Tibial artery (tissue), 4 donors: ENCODE measurements around the gene CTR9.

Experiments used
- DNase-seq, 2 donors: peaks; one replicate each; pipeline ENCODE4 v3.0.0-alpha.2; 2019
- H3K27ac ChIP-seq, 2 donors: fragments of 200-600 bp; sonication (generic) in 1 of 2; 1 replicate in 1 of 2; 2 replicates in 1 of 2; pipeline ENCODE4 v1.5.1; 2018 to 2019; ENCODE audit warnings: mild to moderate bottlenecking in 1 of 2
- H3K27me3 ChIP-seq, 2 donors: fragments of 200-600 bp; sonication (generic) in 1 of 2; one replicate each; pipeline versions ENCODE4 v1.5.1 to v1.6.0; 2016 to 2019
- H3K36me3 ChIP-seq, 3 donors: fragments of 200-600 bp; sonication (generic) in 2 of 3; one replicate each; pipeline ENCODE4 v1.5.1; 2016 to 2019; ENCODE audit warnings: mild to moderate bottlenecking in 2 of 3
- H3K4me1 ChIP-seq, 4 donors: fragments of 200-600 bp; sonication (generic) in 2 of 4; 1 replicate in 3 of 4; 2 replicates in 1 of 4; pipeline ENCODE4 v1.5.1; 2016 to 2019
- H3K4me3 ChIP-seq, 2 donors: fragments of 200-600 bp; sonication (generic) in 1 of 2; 1 replicate in 1 of 2; 2 replicates in 1 of 2; pipeline ENCODE4 v1.5.1; 2018 to 2019; ENCODE audit warnings: mild to moderate bottlenecking in 2 of 2
- H3K9me3 ChIP-seq, 3 donors: fragments of 200-600 bp; sonication (generic) in 1 of 3; one replicate each; pipeline ENCODE4 v1.5.1; 2016 to 2019
- intact Hi-C: fragments of 100-400 bp; cut with DNase I; formaldehyde crosslinking; loops from one replicate; pipeline ENCODE4 v1.15.0; 2023; ENCODE audit warnings: low total_unique reads
- TF ChIP-seq, protein P1 (sequence below), 2 experiments: fragments of 200-600 bp in 1 of 2; fragments of 450-650 bp in 1 of 2; IDR thresholded peaks; one replicate each; pipeline ENCODE4 v1.5.1; 2017 to 2019; ENCODE audit warnings: antibody characterized with exemption in 2 of 2, mild to moderate bottlenecking in 1 of 2, moderate library complexity in 1 of 2

CTR9 gene

DNA sequence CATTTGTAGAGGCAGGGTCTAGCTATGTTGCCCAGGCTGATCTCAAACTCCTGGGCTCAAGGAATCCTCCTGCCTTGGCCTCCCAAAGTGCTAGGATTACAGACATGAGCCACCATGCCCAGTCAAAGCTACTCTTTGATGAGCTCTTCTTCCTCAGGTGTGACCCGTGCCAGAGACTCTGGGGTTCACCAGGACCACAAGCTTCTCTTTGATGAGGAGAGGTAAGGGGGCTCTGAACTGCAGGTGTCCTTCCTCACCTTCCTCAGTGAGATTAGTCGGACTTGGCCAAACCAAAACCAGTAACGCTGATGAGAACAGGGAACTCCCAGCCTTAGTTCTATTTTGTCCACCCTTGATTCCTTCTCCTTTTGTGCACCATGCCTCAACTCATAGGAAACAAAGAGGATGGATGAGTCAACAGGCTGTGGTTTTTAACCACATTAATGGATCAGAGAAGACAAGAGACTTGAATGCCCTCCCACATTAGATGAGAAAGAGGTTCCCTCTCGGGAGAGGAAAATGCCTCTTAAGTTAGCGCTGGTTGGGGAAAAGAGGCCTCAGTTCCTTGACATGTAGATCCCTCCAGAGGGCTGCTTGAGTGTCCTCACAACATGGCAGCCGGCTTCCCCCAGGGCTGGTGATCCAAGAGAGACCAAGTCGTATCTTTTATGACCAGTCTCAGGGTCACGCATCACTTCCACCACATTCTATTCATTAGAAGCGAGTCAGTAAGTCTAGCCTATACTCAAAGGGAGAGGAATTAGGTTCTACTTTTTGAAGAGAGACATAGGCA, 25.7 kb upstream of the CTR9 start:
- H3K4me3 ChIP-seq: no peak overlapping the region
- no peak for DNase-seq
- TF ChIP-seq, protein P1, sequence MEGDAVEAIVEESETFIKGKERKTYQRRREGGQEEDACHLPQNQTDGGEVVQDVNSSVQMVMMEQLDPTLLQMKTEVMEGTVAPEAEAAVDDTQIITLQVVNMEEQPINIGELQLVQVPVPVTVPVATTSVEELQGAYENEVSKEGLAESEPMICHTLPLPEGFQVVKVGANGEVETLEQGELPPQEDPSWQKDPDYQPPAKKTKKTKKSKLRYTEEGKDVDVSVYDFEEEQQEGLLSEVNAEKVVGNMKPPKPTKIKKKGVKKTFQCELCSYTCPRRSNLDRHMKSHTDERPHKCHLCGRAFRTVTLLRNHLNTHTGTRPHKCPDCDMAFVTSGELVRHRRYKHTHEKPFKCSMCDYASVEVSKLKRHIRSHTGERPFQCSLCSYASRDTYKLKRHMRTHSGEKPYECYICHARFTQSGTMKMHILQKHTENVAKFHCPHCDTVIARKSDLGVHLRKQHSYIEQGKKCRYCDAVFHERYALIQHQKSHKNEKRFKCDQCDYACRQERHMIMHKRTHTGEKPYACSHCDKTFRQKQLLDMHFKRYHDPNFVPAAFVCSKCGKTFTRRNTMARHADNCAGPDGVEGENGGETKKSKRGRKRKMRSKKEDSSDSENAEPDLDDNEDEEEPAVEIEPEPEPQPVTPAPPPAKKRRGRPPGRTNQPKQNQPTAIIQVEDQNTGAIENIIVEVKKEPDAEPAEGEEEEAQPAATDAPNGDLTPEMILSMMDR (IDR thresholded peaks at IDR 0.05): no peak
- H3K27ac ChIP-seq: no peak overlapping the region
- intact Hi-C loops: no loop called here
- peaks cover 0 to 15% (median 7%) of the 10 kb centered on the region in 4 donors for H3K4me1 ChIP-seq
- H3K36me3 ChIP-seq: no peaks in the 10 kb centered on the region
- H3K27me3 ChIP-seq: no peaks in the 10 kb centered on the region
- no peaks in the 10 kb centered on the region for H3K9me3 ChIP-seq

DNA sequence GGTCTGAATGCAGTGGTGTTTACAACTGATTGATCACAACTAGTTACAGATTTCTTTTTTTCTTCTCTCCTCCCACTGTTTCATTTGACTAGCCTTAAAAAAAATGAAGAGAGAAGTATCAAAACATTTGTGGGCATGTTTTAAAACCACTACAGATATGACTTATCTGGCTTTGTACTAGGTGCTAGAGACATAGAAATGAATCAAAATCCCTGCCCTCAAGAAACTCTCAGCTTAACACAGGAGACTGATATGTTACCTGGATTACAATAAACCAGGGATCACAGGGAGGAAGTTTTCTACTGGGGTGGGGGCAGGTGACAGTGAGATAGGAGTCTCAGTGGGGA, 25.2 kb upstream of the CTR9 start:
- Histone ChIP-seq H3K27me3 (no peaks in the 10 kb centered on the region), H3K9me3 (no peaks in the 10 kb centered on the region), H3K4me1 (peaks cover 0 to 15% (median 7%) of the 10 kb centered on the region in 4 donors), H3K4me3 (no peak overlapping the region), H3K27ac (no peak overlapping the region), H3K36me3 (no peaks in the 10 kb centered on the region)
- no peak for DNase-seq
- intact Hi-C loops: no loop called here
- TF ChIP-seq, protein P1 (IDR thresholded peaks at IDR 0.05): no peak

DNA sequence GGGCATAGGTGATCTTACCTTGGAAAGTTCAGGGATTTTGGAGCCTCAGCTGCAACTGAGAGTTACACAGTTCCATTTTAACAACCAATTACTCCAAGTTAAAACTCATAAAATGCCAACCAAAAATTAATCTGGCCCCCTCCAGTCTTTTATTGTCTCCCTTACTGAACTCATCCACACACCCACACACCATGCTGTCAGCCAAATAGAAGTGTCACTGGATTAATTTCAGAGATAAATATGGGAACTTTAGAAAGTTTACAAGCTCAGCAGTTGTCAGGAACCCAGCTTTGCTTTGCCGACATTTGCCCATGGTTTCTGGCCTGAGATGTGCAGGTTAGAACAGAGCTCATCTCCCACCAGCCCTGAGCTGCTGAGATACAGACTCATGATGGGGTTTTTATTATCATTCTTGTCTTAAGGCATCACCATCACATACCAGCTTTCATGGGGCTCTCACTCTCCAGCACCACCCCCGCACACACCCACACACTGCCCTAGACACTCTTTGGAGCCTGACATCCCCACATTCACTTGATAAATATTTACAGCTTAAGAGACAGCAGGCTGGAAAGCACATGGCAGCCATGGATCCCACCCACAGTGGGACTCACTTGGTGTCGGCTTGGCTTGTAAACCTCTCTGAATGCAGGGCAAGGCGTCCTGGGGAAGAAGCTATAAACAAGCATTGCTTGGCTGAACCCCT, 23.7 kb upstream of the CTR9 start:
- Histone ChIP-seq H3K27ac (no peak overlapping the region), H3K4me1 (peaks cover 0 to 15% (median 7%) of the 10 kb centered on the region in 4 donors), H3K36me3 (no peaks in the 10 kb centered on the region), H3K4me3 (no peak overlapping the region), H3K9me3 (no peaks in the 10 kb centered on the region), H3K27me3 (no peaks in the 10 kb centered on the region)
- DNase-seq: no peak
- intact Hi-C loops: no loop called here
- TF ChIP-seq, protein P1 (IDR thresholded peaks at IDR 0.05): no peak

DNA sequence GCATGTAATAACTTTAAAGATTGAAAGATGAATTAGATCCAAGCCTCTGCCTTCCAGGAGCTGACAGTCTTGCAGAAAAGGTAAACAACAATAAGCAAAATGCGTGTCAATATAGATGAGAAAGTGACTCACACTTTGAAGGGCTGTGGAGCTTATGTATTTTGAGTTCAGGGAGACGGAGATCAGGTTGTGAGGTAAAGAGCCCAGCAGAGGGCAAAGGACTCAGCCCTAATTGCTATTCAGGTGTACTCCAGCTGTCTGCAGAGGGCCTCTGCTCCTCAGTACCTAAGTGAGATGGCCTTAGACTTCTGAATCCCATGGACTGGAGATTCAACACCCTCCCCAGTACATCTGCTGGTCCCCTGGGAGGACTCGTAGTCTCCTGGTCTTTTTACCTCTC, 22.9 kb upstream of the CTR9 start:
- Histone ChIP-seq H3K27ac (peak overlapping the region; percentile 69 to 77), H3K4me1 (peaks cover 0 to 18% (median 7%) of the 10 kb centered on the region in 4 donors), H3K4me3 (no peak overlapping the region), H3K9me3 (no peaks in the 10 kb centered on the region), H3K27me3 (no peaks in the 10 kb centered on the region), H3K36me3 (no peaks in the 10 kb centered on the region)
- intact Hi-C loops: no loop called here
- no peak for DNase-seq
- TF ChIP-seq, protein P1 (IDR thresholded peaks at IDR 0.05): no peak

DNA sequence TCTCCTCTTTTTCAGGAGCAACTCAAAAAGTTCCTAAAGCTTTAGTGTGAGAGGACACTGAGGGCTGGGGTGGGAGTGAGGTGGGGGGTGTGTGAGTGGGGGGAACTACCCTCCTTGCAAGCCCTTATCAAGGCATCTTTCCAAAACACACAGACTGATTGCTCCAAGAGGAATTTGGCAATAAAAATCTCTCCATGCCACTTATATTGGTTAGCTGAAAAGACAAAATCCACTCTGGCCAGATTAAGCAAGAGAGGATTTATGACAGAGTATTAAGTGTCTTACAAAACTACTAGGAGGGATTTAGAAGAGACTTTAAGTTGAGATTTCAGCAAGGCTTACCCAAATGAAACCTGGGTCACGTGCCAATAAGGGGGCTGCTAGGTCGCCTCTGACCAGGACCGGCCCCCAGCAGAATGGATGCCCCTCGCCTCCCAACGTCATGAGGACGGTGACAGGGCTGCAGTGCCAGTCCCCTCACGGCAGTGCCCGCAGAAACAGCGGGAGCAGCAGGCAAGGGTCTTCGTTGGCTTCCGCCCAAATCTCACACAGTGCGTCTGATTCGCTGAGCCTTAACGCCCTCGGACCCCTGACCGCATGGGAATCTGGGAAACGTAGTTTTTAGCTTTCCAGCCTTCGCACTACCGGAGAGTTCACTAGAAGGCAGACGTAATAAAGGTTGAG, 22.1 kb upstream of the CTR9 start:
- Histone ChIP-seq H3K4me1 (peaks cover 0 to 26% (median 10%) of the 10 kb centered on the region in 4 donors), H3K9me3 (no peaks in the 10 kb centered on the region), H3K4me3 (peak overlapping the region in 1 of 2 donors; percentile 34), H3K27me3 (no peaks in the 10 kb centered on the region), H3K27ac (peak overlapping the region; percentile 69 to 77), H3K36me3 (no peaks in the 10 kb centered on the region)
- TF ChIP-seq, protein P1 (IDR thresholded peaks at IDR 0.05): no peak
- DNase-seq: no peak
- intact Hi-C loops: no loop called here
